ENCODE data around the gene GATA5. TPM values are rescaled to one million over a fixed set of nuclear protein-coding genes. Genes with fewer than 3 reads are reported as not detected.

Gene GATA5
- total RNA-seq, 2 donors from 2014 or later = 2.5 to 6.7 TPM

DNA sequence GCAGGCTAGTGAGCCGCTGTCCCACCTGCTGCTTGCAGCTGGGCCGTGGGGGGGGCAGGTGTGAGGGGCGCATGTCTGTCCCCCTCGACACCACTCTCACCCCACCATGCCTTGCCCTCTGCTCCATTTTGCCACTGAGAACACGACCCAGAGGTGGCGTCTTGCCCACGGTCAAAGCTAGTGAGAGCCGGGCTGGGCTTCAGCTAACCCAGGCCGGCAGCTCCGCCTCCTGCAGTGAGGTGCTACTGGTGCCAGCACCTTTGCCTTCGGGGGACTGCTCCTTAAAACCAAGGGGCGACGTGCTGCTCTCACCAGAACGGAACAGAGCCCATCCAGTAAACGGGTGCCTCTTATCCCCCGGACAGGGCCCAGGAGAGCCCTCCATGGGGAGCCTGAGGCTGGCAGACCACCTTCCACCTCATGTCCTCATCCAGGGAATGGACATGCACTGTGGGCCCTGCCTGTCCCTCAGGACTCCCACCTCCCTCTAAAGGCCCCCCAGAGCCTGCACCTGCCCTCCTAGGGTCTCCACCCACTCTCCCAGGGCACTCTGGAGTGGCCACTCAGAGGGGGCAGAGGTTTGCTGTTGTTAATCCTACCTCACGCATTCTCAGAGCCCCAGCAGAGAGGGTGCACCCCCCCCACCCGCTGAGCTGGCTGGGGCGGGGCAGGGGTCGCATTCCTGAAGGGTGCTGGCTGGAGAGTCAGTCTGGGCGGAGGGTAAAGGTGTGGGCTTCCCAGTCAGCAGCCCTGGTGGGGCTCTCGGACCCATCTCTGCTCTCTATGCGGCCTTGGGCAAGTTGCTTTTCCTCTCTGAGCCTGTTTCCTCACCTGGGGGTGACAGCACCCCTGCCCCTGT lies 51.3 kb downstream of the GATA5 start:
- Mint-ChIP-seq H3K36me3 (ENCODE audit: low read depth) (no peaks in the 10 kb centered on the region), H3K4me1 (peaks cover 10% of the 10 kb centered on the region), H3K27me3 (ENCODE audit: insufficient read depth) (peaks cover under 1% of the 10 kb centered on the region), H3K27ac (no peak overlapping the region), H3K4me3 (no peak overlapping the region), H3K9me3 (no peaks in the 10 kb centered on the region)
- Histone ChIP-seq H3K27ac (ENCODE audit: low read depth, low read length) (no peak overlapping the region), H3K27me3 (ENCODE audit: control insufficient read depth, insufficient read depth, low read length, poor library complexity, severe bottlenecking) (peaks cover 4% of the 10 kb centered on the region), H3K9me3 (ENCODE audit: control insufficient read depth, low read length) (no peaks in the 10 kb centered on the region), H3K9ac (ENCODE audit: extremely low read depth, low read length, poor library complexity, severe bottlenecking) (no peak overlapping the region), H3K4me3 (ENCODE audit: low read length) (no peak overlapping the region), H3K36me3 (ENCODE audit: control insufficient read depth, insufficient read depth, low read length) (no peaks in the 10 kb centered on the region), H3K4me1 (ENCODE audit: control insufficient read depth, insufficient read depth, low read length) (no peaks in the 10 kb centered on the region)
- no peak for TF ChIP-seq CTCF (conservative IDR thresholded peaks at IDR 0.05)
- 85 to 89% methylated on average over 9 to 23 of the region's 23 CpGs for WGBS, 2 experiments (ENCODE audit: insufficient coverage in 1 of 2, insufficient read length in 1 of 2)
- DNase-seq = no peak

GRCh38 chr20:62423326-62423706 lies 52.5 kb downstream of the GATA5 start:
- Histone ChIP-seq H3K36me3 (ENCODE audit: control insufficient read depth, insufficient read depth, low read length) (no peaks in the 10 kb centered on the region), H3K9me3 (ENCODE audit: control insufficient read depth, low read length) (no peaks in the 10 kb centered on the region), H3K27ac (ENCODE audit: low read depth, low read length) (no peak overlapping the region), H3K4me1 (ENCODE audit: control insufficient read depth, insufficient read depth, low read length) (no peaks in the 10 kb centered on the region), H3K9ac (ENCODE audit: extremely low read depth, low read length, poor library complexity, severe bottlenecking) (no peak overlapping the region), H3K27me3 (ENCODE audit: control insufficient read depth, insufficient read depth, low read length, poor library complexity, severe bottlenecking) (no peaks in the 10 kb centered on the region), H3K4me3 (ENCODE audit: low read length) (no peak overlapping the region)
- Mint-ChIP-seq H3K27ac (no peak overlapping the region), H3K4me1 (peaks cover 7% of the 10 kb centered on the region), H3K27me3 (ENCODE audit: insufficient read depth) (no peaks in the 10 kb centered on the region), H3K4me3 (no peak overlapping the region), H3K36me3 (ENCODE audit: low read depth) (no peaks in the 10 kb centered on the region), H3K9me3 (no peaks in the 10 kb centered on the region)
- 83% methylated on average over 5 to 10 of the region's 10 CpGs for WGBS, 2 experiments (ENCODE audit: insufficient coverage in 1 of 2, insufficient read length in 1 of 2)
- no peak for TF ChIP-seq CTCF (conservative IDR thresholded peaks at IDR 0.05)
- DNase-seq = no peak

- Histone ChIP-seq H3K9me3 (ENCODE audit: control insufficient read depth, low read length) (no peaks in the 10 kb centered on the region), H3K27ac (ENCODE audit: low read depth, low read length) (no peak overlapping the region), H3K4me1 (ENCODE audit: control insufficient read depth, insufficient read depth, low read length) (no peaks in the 10 kb centered on the region), H3K4me3 (ENCODE audit: low read length) (no peak overlapping the region), H3K36me3 (ENCODE audit: control insufficient read depth, insufficient read depth, low read length) (no peaks in the 10 kb centered on the region), H3K9ac (ENCODE audit: extremely low read depth, low read length, poor library complexity, severe bottlenecking) (no peak overlapping the region), H3K27me3 (ENCODE audit: control insufficient read depth, insufficient read depth, low read length, poor library complexity, severe bottlenecking) (no peaks in the 10 kb centered on the region)
- WGBS, 2 experiments (ENCODE audit: insufficient coverage in 1 of 2, insufficient read length in 1 of 2) = 91 to 95% methylated on average over 11 to 18 of the region's 20 CpGs
- no peaks in the 10 kb centered on the region for H3K9me3 Mint-ChIP-seq
- no peak overlapping the region for H3K27ac Mint-ChIP-seq
- H3K4me3 Mint-ChIP-seq = no peak overlapping the region
- peaks cover 7% of the 10 kb centered on the region for H3K4me1 Mint-ChIP-seq
- no peaks in the 10 kb centered on the region for H3K36me3 Mint-ChIP-seq (ENCODE audit: low read depth)
- TF ChIP-seq CTCF (conservative IDR thresholded peaks at IDR 0.05) = no peak
- DNase-seq = no peak
- no peaks in the 10 kb centered on the region for H3K27me3 Mint-ChIP-seq (ENCODE audit: insufficient read depth)
Observed at GRCh38 chr20:62422636-62423325, 53.0 kb downstream of the GATA5 start.
